ENCODE measurements around the gene OR10C1.
"Not testable (repeated sequence)": the region's sequence is repeated elsewhere in the genome, so short reads cannot be mapped to it uniquely, and the experiment has no call there.

OR10C1 gene

DNA sequence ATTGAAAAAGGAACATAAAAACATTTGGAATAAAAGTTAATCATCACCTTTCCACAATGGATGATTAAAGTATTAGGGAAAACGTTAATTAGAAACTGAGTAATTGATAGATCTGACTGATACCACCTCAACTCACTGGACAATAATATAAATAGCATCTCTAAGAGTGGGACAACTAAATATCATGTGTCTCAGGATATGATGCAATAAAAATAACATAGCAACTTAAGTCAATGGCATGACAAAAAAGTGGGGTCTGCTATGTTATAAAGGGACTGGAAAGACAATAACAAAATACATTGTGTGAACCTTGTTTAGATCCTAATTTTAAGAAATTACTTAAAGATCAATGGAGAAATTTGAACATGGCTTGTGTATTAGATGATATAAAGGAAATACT, 14.0 kb upstream of the OR10C1 start:
- Histone ChIP-seq H3K4me2 (ENCODE audit: low read length) (no peak overlapping the region), H3K4me1 (ENCODE audit: low read length) (no peaks in the 10 kb centered on the region), H3K36me3 (replicated peaks; ENCODE audit: low read depth, low read length) (no peaks in the 10 kb centered on the region), H3K9me3 (ENCODE audit: insufficient read depth, low read length) (no peaks in the 10 kb centered on the region), H3K4me3 (ENCODE audit: low read length) (no peak overlapping the region), H3K27ac (ENCODE audit: low read length) (no peak overlapping the region), H3K9ac (ENCODE audit: low read length) (no peak overlapping the region), H2AFZ (ENCODE audit: low read depth, low read length) (no peak overlapping the region), H4K20me1 (ENCODE audit: insufficient read depth, low read length) (no peaks in the 10 kb centered on the region), H3K27me3 (ENCODE audit: low read depth, low read length) (no peaks in the 10 kb centered on the region), H3K79me2 (ENCODE audit: low read length) (no peaks in the 10 kb centered on the region)
- TF ChIP-seq, protein P1, sequence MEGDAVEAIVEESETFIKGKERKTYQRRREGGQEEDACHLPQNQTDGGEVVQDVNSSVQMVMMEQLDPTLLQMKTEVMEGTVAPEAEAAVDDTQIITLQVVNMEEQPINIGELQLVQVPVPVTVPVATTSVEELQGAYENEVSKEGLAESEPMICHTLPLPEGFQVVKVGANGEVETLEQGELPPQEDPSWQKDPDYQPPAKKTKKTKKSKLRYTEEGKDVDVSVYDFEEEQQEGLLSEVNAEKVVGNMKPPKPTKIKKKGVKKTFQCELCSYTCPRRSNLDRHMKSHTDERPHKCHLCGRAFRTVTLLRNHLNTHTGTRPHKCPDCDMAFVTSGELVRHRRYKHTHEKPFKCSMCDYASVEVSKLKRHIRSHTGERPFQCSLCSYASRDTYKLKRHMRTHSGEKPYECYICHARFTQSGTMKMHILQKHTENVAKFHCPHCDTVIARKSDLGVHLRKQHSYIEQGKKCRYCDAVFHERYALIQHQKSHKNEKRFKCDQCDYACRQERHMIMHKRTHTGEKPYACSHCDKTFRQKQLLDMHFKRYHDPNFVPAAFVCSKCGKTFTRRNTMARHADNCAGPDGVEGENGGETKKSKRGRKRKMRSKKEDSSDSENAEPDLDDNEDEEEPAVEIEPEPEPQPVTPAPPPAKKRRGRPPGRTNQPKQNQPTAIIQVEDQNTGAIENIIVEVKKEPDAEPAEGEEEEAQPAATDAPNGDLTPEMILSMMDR (IDR thresholded peaks at IDR 0.05; ENCODE audit: low read depth, low read length), result no peak
- no peak for TF ChIP-seq EZH2phosphoT487 (IDR thresholded peaks at IDR 0.05; ENCODE audit: low read depth)

- Histone ChIP-seq H3K4me3 (ENCODE audit: low read length) (no peak overlapping the region), H3K27ac (ENCODE audit: low read length) (no peak overlapping the region), H3K79me2 (ENCODE audit: low read length) (no peaks in the 10 kb centered on the region), H3K9me3 (ENCODE audit: insufficient read depth, low read length) (no peaks in the 10 kb centered on the region), H3K9ac (ENCODE audit: low read length) (no peak overlapping the region), H3K27me3 (ENCODE audit: low read depth, low read length) (no peaks in the 10 kb centered on the region), H2AFZ (ENCODE audit: low read depth, low read length) (no peak overlapping the region), H3K4me2 (ENCODE audit: low read length) (no peak overlapping the region), H3K36me3 (replicated peaks; ENCODE audit: low read depth, low read length) (no peaks in the 10 kb centered on the region), H3K4me1 (ENCODE audit: low read length) (no peaks in the 10 kb centered on the region), H4K20me1 (ENCODE audit: insufficient read depth, low read length) (no peaks in the 10 kb centered on the region)
- no peak for TF ChIP-seq EZH2phosphoT487 (IDR thresholded peaks at IDR 0.05; ENCODE audit: low read depth)
- TF ChIP-seq, protein P1 (IDR thresholded peaks at IDR 0.05; ENCODE audit: low read depth, low read length), result no peak
Measured at GRCh38 chr6:29426654-29427053, 12.5 kb upstream of the OR10C1 start.

DNA sequence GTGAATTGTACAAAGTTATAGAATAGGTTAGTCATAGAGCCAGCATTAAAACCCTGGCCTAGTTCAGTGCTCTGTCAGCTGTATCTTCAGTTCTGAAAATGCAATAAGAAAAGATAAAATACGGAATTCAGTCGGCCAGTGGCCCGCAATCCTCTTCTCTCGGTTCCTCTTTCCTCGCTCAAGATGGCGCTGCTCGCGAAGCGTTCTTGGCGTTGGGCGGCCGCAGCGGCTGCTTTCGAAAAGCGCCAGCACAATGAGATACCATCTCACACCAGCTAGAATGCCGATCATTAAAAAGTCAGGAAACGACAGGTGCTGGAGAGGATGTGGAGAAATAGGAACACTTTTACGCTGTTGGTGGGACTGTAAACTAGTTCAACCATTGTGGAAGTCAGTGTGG, 2.4 kb upstream of the OR10C1 start:
- not testable (repeated sequence) for H3K4me1 ChIP-seq (ENCODE audit: low read length); H3K36me3 ChIP-seq (replicated peaks; ENCODE audit: low read depth, low read length); H3K4me3 ChIP-seq (ENCODE audit: low read length); H3K79me2 ChIP-seq (ENCODE audit: low read length); H3K9me3 ChIP-seq (ENCODE audit: insufficient read depth, low read length); H3K9ac ChIP-seq (ENCODE audit: low read length); H2AFZ ChIP-seq (ENCODE audit: low read depth, low read length); H3K27me3 ChIP-seq (ENCODE audit: low read depth, low read length); H3K27ac ChIP-seq (ENCODE audit: low read length); H4K20me1 ChIP-seq (ENCODE audit: insufficient read depth, low read length); H3K4me2 ChIP-seq (ENCODE audit: low read length)

- H3K27ac ChIP-seq (ENCODE audit: low read length), result no peak overlapping the region
- no peaks in the 10 kb centered on the region for H3K79me2 ChIP-seq (ENCODE audit: low read length)
- H3K9me3 ChIP-seq (ENCODE audit: insufficient read depth, low read length), result no peaks in the 10 kb centered on the region
- H3K9ac ChIP-seq (ENCODE audit: low read length), result no peak overlapping the region
- no peak overlapping the region for H3K4me2 ChIP-seq (ENCODE audit: low read length)
- no peaks in the 10 kb centered on the region for H3K4me1 ChIP-seq (ENCODE audit: low read length)
- 0 out of 2 replicates have a peak, but pooled peaks cover 4% of the 10 kb centered on the region for H3K27me3 ChIP-seq (ENCODE audit: low read depth, low read length)
- H3K36me3 ChIP-seq (replicated peaks; ENCODE audit: low read depth, low read length), result no peaks in the 10 kb centered on the region
- no peaks in the 10 kb centered on the region for H4K20me1 ChIP-seq (ENCODE audit: insufficient read depth, low read length)
- no peak overlapping the region for H3K4me3 ChIP-seq (ENCODE audit: low read length)
- no peak overlapping the region for H2AFZ ChIP-seq (ENCODE audit: low read depth, low read length)
- TF ChIP-seq EZH2phosphoT487 (IDR thresholded peaks at IDR 0.05; ENCODE audit: low read depth), result no peak
- TF ChIP-seq, protein P1 (IDR thresholded peaks at IDR 0.05; ENCODE audit: low read depth, low read length), result no peak
Measured at GRCh38 chr6:29442719-29443118, 3.6 kb downstream of the OR10C1 start.

DNA sequence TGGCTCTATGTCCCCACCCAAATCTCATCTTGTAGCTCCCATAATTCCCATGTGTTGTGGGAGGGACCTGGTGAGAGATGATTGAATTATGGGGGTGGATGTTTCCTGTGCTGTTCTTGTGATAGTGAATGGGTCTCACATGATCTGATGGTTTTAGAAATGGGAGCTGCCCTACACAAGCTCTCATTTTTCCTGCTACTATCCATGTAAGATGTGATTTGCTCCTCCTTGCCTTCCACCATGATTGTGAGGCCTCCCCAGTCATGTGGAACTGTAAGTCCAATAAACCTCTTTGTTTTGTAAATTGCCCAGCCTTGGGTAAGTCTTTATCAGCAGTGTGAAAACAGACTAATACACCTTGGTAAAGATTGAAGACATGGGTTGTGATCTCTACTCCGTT, 4.9 kb downstream of the OR10C1 start:
- H3K79me2 ChIP-seq (ENCODE audit: low read length); H3K27me3 ChIP-seq (ENCODE audit: low read depth, low read length); H3K9me3 ChIP-seq (ENCODE audit: insufficient read depth, low read length); H3K4me3 ChIP-seq (ENCODE audit: low read length); H3K9ac ChIP-seq (ENCODE audit: low read length); H3K27ac ChIP-seq (ENCODE audit: low read length); H3K4me1 ChIP-seq (ENCODE audit: low read length); H3K4me2 ChIP-seq (ENCODE audit: low read length); H4K20me1 ChIP-seq (ENCODE audit: insufficient read depth, low read length); H3K36me3 ChIP-seq (replicated peaks; ENCODE audit: low read depth, low read length); H2AFZ ChIP-seq (ENCODE audit: low read depth, low read length): not testable (repeated sequence)
